Suprapubic skin (tissue), 4 donors: Measurements from ENCODE around the gene GRAMD1A. TPM values are rescaled to one million over a fixed set of nuclear protein-coding genes. Genes with fewer than 3 reads are reported as not detected.

Experiments
- DNase-seq, 2 donors: peaks; one replicate each; pipeline ENCODE4 v3.0.0-alpha.2; 2019; ENCODE audit warnings: low spot score in 2 of 2
- H3K27ac ChIP-seq: fragments of 200-600 bp; sonication (generic); one replicate; pipeline ENCODE4 v1.5.1; 2019
- H3K27me3 ChIP-seq: fragments of 200-600 bp; sonication (generic); one replicate; pipeline ENCODE4 v1.5.1; 2019
- H3K36me3 ChIP-seq: fragments of 200-600 bp; sonication (generic); one replicate; pipeline ENCODE4 v1.5.1; 2019
- H3K4me1 ChIP-seq: fragments of 200-600 bp; sonication (generic); one replicate; pipeline ENCODE4 v1.5.1; 2019
- H3K4me3 ChIP-seq: fragments of 200-600 bp; sonication (generic); one replicate; pipeline ENCODE4 v1.5.1; 2019; ENCODE audit warnings: mild to moderate bottlenecking
- H3K9me3 ChIP-seq: fragments of 200-600 bp; sonication (generic); one replicate; pipeline ENCODE4 v1.5.1; 2019
- CTCF ChIP-seq, 2 donors: fragments of 200-600 bp in 1 of 2; fragments of 450-650 bp in 1 of 2; sonication (generic) in 1 of 2; IDR thresholded peaks; one replicate each; pipeline ENCODE4 v1.5.1; 2016 to 2019; ENCODE audit warnings: antibody characterized with exemption in 2 of 2, mild to moderate bottlenecking in 1 of 2, moderate library complexity in 1 of 2
- EP300 ChIP-seq: sonication (generic); formaldehyde crosslinking; IDR thresholded peaks from one replicate; pipeline ENCODE4 v1.6.1; 2017; ENCODE audit warnings: antibody characterized with exemption
- POLR2A ChIP-seq, 2 donors: fragments of 450-650 bp; IDR thresholded peaks; one replicate each; pipeline ENCODE4 v1.6.1; 2017; ENCODE audit warnings: antibody characterized with exemption in 2 of 2, mild to moderate bottlenecking in 2 of 2, moderate library complexity in 2 of 2
- POLR2AphosphoS5 ChIP-seq, 3 donors: sonication (generic); formaldehyde crosslinking; IDR thresholded peaks; one replicate each; pipeline ENCODE4 v1.6.1; 2017; ENCODE audit warnings: antibody characterized with exemption in 3 of 3
- WGBS: methylation state at CpG from one replicate; pipeline ENCODE4 v1.1.5; 2018; 5-methylcytosine and 5-hydroxymethylcytosine counted together
- total RNA-seq, 4 donors: library from RNA; depleted of rRNA; stranded (reverse); fragments of >200 nt; gene quantifications; one replicate each; pipeline ENCODE4 v1.1.0, GENCODE V29; 2016

Gene GRAMD1A
- total RNA-seq, 4 donors from 2014 or later: 16.3 to 38.7 (median 20.8) TPM

- peaks cover 4% of the 10 kb centered on the region for H3K27me3 ChIP-seq
- H3K4me1 ChIP-seq: no peaks in the 10 kb centered on the region
- no peak overlapping the region for H3K4me3 ChIP-seq
- DNase-seq: no peak
- no peaks in the 10 kb centered on the region for H3K36me3 ChIP-seq
- TF ChIP-seq CTCF (IDR thresholded peaks at IDR 0.05): no peak
- no peak for TF ChIP-seq EP300
- no peak for TF ChIP-seq POLR2AphosphoS5 (IDR thresholded peaks at IDR 0.05)
- TF ChIP-seq POLR2A (IDR thresholded peaks at IDR 0.05): no peak
- H3K27ac ChIP-seq: no peak overlapping the region
- H3K9me3 ChIP-seq: no peaks in the 10 kb centered on the region
- WGBS: 94% methylated on average over 9 of the region's 9 CpGs
Observed at GRCh38 chr19:35054626-35055025, 54.5 kb downstream of the GRAMD1A start.

GRCh38 chr19:35055715-35056179 is 55.6 kb downstream of the GRAMD1A start:
- Histone ChIP-seq H3K9me3 (no peaks in the 10 kb centered on the region), H3K4me1 (no peaks in the 10 kb centered on the region), H3K27ac (no peak overlapping the region), H3K27me3 (peaks cover 4% of the 10 kb centered on the region), H3K36me3 (no peaks in the 10 kb centered on the region), H3K4me3 (no peak overlapping the region)
- TF ChIP-seq EP300: no peak
- no peak for TF ChIP-seq POLR2AphosphoS5 (IDR thresholded peaks at IDR 0.05)
- TF ChIP-seq POLR2A (IDR thresholded peaks at IDR 0.05): no peak
- no peak for TF ChIP-seq CTCF (IDR thresholded peaks at IDR 0.05)
- 33% methylated on average over 3 of the region's 3 CpGs for WGBS
- no peak for DNase-seq

GRCh38 chr19:35056513-35057063 is 56.5 kb downstream of the GRAMD1A start:
- peaks cover 4% of the 10 kb centered on the region for H3K27me3 ChIP-seq
- WGBS: 74% methylated on average over 6 of the region's 6 CpGs
- no peak overlapping the region for H3K27ac ChIP-seq
- H3K4me1 ChIP-seq: no peaks in the 10 kb centered on the region
- no peaks in the 10 kb centered on the region for H3K36me3 ChIP-seq
- no peak for TF ChIP-seq EP300
- no peak for TF ChIP-seq POLR2AphosphoS5 (IDR thresholded peaks at IDR 0.05)
- TF ChIP-seq POLR2A (IDR thresholded peaks at IDR 0.05): no peak
- TF ChIP-seq CTCF (IDR thresholded peaks at IDR 0.05): no peak
- no peak for DNase-seq
- H3K4me3 ChIP-seq: no peak overlapping the region
- H3K9me3 ChIP-seq: no peaks in the 10 kb centered on the region

GRCh38 chr19:35058370-35058769 is 58.2 kb downstream of the GRAMD1A start:
- H3K4me3 ChIP-seq: no peak overlapping the region
- no peaks in the 10 kb centered on the region for H3K36me3 ChIP-seq
- peaks cover 4% of the 10 kb centered on the region for H3K27me3 ChIP-seq
- H3K9me3 ChIP-seq: no peaks in the 10 kb centered on the region
- WGBS: 78% methylated on average over 2 of the region's 2 CpGs
- no peak for DNase-seq
- TF ChIP-seq POLR2AphosphoS5 (IDR thresholded peaks at IDR 0.05) (no peak), EP300 (no peak), CTCF (IDR thresholded peaks at IDR 0.05) (no peak), POLR2A (IDR thresholded peaks at IDR 0.05) (no peak)
- no peaks in the 10 kb centered on the region for H3K4me1 ChIP-seq
- H3K27ac ChIP-seq: no peak overlapping the region

- H3K9me3 ChIP-seq: no peaks in the 10 kb centered on the region
- TF ChIP-seq EP300 (no peak), POLR2A (IDR thresholded peaks at IDR 0.05) (no peak), CTCF (IDR thresholded peaks at IDR 0.05) (no peak), POLR2AphosphoS5 (IDR thresholded peaks at IDR 0.05) (no peak)
- H3K4me1 ChIP-seq: no peaks in the 10 kb centered on the region
- no peak overlapping the region for H3K27ac ChIP-seq
- H3K4me3 ChIP-seq: no peak overlapping the region
- H3K36me3 ChIP-seq: no peaks in the 10 kb centered on the region
- DNase-seq: no peak
- WGBS: 87% methylated on average over 16 of the region's 26 CpGs
- H3K27me3 ChIP-seq: peaks cover 4% of the 10 kb centered on the region
Observed at GRCh38 chr19:35059006-35059798, 59.1 kb downstream of the GRAMD1A start.
